D721Med (cell line): Measurements from ENCODE around the gene IPO5.
"Not testable (repeated sequence)": the region's sequence is repeated elsewhere in the genome, so short reads cannot be mapped to it uniquely, and the experiment has no call there.

Experiments used
- DNase-seq: peaks from one replicate; pipeline ENCODE4 v3.0.0; 2011; ENCODE audit warnings: low spot score; ENCODE audit not compliant: insufficient read length
- FAIRE-seq: peaks from 2 replicates; lab custom pipeline; 2011; peaks lifted over from hg19 to GRCh38; lab: Jason Lieb, UNC
- TF ChIP-seq, protein P1 (sequence below): IDR thresholded peaks from 2 replicates; pipeline ENCODE4 v1.5.1; 2012; ENCODE audit warnings: mild to moderate bottlenecking, control low read depth; ENCODE audit not compliant: insufficient read depth; ENCODE audit errors: missing control alignments

IPO5 gene

DNA sequence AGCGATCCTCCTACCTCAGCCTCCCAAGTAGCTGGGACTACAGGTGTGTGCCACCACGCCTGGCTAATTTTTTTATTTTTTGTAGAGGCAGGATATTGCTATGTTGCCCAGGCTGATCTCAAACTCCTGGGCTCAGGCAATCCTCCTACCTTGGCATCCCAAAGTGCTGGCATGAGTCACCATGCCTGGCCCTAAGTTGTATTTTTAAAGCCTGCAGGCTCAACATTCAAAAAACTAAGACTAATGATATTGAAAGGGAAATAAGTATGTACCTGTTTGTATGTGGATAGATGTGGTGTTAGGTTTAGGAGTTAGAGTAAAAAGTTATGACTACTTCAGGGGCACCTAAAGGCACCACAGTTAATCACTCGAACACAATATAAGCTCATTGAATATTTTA lies 5.4 kb upstream of the IPO5 start:
- no peak for DNase-seq
- TF ChIP-seq, protein P1, sequence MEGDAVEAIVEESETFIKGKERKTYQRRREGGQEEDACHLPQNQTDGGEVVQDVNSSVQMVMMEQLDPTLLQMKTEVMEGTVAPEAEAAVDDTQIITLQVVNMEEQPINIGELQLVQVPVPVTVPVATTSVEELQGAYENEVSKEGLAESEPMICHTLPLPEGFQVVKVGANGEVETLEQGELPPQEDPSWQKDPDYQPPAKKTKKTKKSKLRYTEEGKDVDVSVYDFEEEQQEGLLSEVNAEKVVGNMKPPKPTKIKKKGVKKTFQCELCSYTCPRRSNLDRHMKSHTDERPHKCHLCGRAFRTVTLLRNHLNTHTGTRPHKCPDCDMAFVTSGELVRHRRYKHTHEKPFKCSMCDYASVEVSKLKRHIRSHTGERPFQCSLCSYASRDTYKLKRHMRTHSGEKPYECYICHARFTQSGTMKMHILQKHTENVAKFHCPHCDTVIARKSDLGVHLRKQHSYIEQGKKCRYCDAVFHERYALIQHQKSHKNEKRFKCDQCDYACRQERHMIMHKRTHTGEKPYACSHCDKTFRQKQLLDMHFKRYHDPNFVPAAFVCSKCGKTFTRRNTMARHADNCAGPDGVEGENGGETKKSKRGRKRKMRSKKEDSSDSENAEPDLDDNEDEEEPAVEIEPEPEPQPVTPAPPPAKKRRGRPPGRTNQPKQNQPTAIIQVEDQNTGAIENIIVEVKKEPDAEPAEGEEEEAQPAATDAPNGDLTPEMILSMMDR: no peak

DNA sequence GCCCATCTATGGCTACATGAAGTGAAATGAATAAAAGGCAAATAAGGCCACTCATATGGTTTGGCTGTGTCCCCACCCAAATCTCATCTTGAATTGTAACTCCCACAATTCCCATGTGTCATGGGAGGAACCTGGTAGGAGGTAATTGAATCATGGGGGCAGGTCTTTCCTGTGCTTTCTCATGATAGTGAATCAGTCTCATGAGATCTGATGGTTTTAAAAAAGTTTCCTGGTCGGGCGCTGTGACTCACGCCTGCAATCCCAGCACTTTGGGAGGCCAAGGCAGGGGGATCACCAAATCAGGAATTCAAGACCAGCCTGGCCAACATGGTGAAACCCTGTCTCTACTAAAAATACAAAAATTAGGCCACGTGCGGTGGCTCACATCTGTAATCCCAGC lies 4.2 kb upstream of the IPO5 start:
- not testable (repeated sequence) for FAIRE-seq, DNase-seq

More for the DNA sequence above, 5.4 kb upstream of the IPO5 start:
- no peak for FAIRE-seq

DNA sequence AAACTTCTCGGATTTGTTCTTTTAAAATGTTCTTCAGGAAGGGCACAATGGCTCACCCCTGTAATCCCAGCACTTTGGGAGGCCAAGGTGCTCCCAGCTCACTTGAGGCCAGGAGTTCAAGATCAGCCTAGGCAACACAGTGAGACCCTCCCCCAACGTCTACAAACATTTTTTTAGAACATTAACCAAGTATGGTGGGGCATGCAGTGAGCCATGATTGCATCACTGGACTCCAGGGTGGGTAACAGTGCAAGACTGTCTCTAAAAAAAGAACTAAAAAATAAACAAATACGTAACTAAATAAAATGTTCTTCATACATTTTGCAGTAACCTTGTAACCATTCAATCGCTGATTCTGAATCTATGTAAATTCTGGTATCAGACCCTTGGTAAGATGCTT lies 2.1 kb upstream of the IPO5 start:
- no peak for DNase-seq
- FAIRE-seq: no peak
- TF ChIP-seq, protein P1: no peak

DNA sequence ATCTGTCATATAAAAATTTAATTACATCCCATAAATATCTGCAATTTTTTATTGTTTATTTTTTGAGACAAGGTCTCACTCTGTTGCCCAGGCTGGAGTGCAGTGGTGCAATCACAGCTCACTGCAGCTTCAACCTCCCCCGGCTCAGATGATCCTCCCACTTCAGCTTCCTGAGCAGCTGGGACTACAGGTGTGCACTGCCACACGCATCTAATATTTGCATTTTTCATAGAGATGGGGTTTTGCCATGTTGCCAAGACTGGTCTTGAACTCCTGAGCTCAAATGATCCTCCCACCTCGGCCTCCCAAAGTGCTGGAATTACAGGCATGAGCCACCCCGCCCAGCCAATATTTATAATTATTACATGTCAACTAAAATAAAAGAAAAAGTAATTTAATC lies 644 bp upstream of the IPO5 start:
- FAIRE-seq, DNase-seq: not testable (repeated sequence)

DNA sequence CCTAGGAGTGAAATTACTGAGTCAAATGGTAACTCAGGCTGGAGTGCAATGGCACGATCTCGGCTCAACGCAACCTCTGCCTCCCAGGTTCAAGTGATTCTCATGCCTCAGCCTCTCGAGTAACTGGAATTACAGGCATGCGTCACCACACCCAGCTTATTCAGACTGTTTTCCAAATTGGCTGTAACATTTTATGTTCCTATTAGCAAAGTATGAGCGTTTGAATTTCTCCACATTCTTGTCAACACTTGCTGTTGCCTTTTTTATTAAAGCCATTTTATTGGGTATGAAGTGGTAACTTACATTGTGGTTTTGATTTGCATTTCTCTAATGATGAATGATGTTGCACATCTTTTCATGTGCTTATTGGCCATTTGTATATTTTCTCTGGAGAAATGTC lies 7.9 kb downstream of the IPO5 start:
- FAIRE-seq: no peak
- TF ChIP-seq, protein P1: no peak
- DNase-seq: no peak

DNA sequence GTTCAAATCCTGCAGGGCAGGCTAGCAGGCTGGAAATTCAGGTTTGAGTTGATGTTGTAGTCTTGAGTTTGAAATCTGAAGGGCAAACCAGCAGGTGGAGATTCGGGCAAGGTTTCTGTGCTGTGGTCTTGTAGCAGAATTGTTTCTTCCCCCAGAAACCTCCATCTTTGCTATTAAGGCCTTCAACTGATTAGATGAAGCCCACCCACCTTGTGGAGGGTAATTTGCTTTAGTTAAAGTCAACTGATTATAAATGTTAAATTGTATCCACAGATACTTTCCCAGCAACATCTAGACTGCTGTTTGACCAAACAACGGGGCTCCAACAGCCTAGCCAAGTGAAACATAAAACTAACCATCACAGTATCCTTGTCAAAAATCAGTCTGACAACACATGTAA lies 9.4 kb downstream of the IPO5 start:
- TF ChIP-seq, protein P1: no peak
- FAIRE-seq (no peak), DNase-seq (no peak)

DNA sequence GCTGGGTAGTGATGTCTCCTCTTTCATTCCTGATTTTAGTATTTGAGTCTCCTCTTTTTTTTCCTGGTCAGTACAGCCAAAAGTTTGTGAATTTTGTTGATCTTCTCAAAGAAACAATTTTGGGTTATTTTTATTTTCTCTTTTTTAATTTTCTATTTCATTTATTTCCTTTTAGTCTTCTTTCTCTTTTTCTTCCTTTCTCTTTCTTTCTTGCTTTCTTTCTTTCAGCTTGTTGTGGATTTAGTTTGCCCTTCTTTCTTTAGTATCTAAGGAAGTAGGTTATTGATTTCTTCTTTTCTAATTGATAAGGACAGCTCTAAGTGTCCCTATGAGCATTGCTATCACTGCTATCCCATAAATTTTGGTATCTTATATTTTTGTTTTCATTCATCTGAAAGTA lies 13.8 kb downstream of the IPO5 start:
- TF ChIP-seq, protein P1: no peak
- DNase-seq (no peak), FAIRE-seq (no peak)

DNA sequence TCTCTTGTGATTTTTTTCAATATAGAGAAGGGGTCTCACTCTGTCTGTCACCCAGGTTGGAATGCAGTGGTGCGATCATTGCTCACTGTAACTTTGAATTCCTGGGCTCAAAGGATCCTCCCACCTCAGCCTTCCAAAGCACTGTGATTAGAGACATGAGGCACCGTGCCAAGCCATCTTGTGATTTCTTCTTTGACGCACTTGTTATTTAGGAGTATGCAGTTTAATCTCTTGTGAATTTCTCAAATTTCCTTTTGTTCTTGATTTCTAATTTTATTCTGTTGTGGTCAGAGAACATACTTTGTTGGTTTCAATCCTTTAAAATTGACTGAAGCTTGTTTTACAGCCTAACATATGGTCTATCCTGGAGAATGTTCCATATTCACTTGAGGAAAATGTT lies 14.5 kb downstream of the IPO5 start:
- TF ChIP-seq, protein P1: no peak
- no peak for DNase-seq
- FAIRE-seq: no peak
